GM23338 (cell line): Measurements from ENCODE around the gene DOCK1. TPM values are rescaled to one million over a fixed set of nuclear protein-coding genes. Genes with fewer than 3 reads are reported as not detected.

Experiments
- ATAC-seq: fragments of 200-7000 bp; cut with Tn5 transposase; 3 replicates; pipeline ENCODE4 v1.9.1; 2020
- DNase-seq: peaks from one replicate; pipeline ENCODE4 v3.0.0-alpha.2; 2015; ENCODE audit warnings: low spot score
- H2AFZ ChIP-seq: fragments of 200-600 bp; sonication (generic); 2 replicates; pipeline ENCODE4 v1.8.0; 2016; ENCODE audit warnings: antibody characterized with exemption, mild to moderate bottlenecking, moderate library complexity
- H3F3A ChIP-seq: fragments of 200-600 bp; sonication (generic); replicated peaks from 2 replicates; pipeline ENCODE4 v1.8.0; 2017; ENCODE audit warnings: antibody characterized with exemption, mixed run types, low read depth
- H3K27ac ChIP-seq: fragments of 200-600 bp; sonication (generic); 2 replicates; pipeline ENCODE4 v1.6.1; 2016; ENCODE audit warnings: low read depth
- H3K27me3 ChIP-seq: fragments of 200-600 bp; sonication (generic); 2 replicates; pipeline ENCODE4 v1.8.0; 2016; ENCODE audit warnings: mild to moderate bottlenecking, mixed run types, moderate library complexity; ENCODE audit not compliant: insufficient read depth
- H3K36me3 ChIP-seq: fragments of 200-600 bp; sonication (generic); 2 replicates; pipeline ENCODE4 v1.8.0; 2016; ENCODE audit warnings: mild to moderate bottlenecking; ENCODE audit not compliant: insufficient read depth
- H3K4me1 ChIP-seq: fragments of 200-600 bp; sonication (generic); 2 replicates; pipeline ENCODE4 v1.8.0; 2016; ENCODE audit warnings: mild to moderate bottlenecking, moderate library complexity; ENCODE audit not compliant: insufficient read depth
- H3K4me2 ChIP-seq: fragments of 200-600 bp; sonication (generic); 2 replicates; pipeline ENCODE4 v1.7.1; 2017; ENCODE audit warnings: mixed run types
- H3K4me3 ChIP-seq: fragments of 200-600 bp; sonication (generic); 2 replicates; pipeline ENCODE4 v1.6.1; 2016; ENCODE audit warnings: mixed run types
- H3K79me2 ChIP-seq: fragments of 200-600 bp; sonication (generic); replicated peaks from 2 replicates; pipeline ENCODE4 v1.8.0; 2017; ENCODE audit warnings: mild to moderate bottlenecking; ENCODE audit not compliant: insufficient read depth
- H3K9me2 ChIP-seq: fragments of 200-600 bp; sonication (generic); 2 replicates; pipeline ENCODE4 v1.8.0; 2017; ENCODE audit not compliant: insufficient read depth
- H4K20me1 ChIP-seq: fragments of 200-600 bp; sonication (generic); replicated peaks from 2 replicates; pipeline ENCODE4 v1.8.0; 2017; ENCODE audit warnings: mild to moderate bottlenecking; ENCODE audit not compliant: insufficient read depth
- H3K27ac Mint-ChIP-seq: 2 replicates; pipeline ENCODE4 v1.8.0; 2020; ENCODE audit warnings: inconsistent platforms, mild to moderate bottlenecking, moderate library complexity, mixed read lengths
- H3K27me3 Mint-ChIP-seq: 3 replicates; pipeline ENCODE4 v1.8.0; 2022; ENCODE audit warnings: low read depth, mild to moderate bottlenecking, moderate library complexity, mixed read lengths, inconsistent platforms; ENCODE audit not compliant: insufficient read depth, poor library complexity
- H3K36me3 Mint-ChIP-seq: 3 replicates; pipeline ENCODE4 v1.8.0; 2021; ENCODE audit warnings: low read depth, mild to moderate bottlenecking, inconsistent platforms, moderate library complexity, mixed read lengths
- H3K4me1 Mint-ChIP-seq: 3 replicates; pipeline ENCODE4 v1.8.0; 2020; ENCODE audit warnings: mild to moderate bottlenecking, inconsistent platforms, mixed read lengths
- H3K4me3 Mint-ChIP-seq: 3 replicates; pipeline ENCODE4 v1.8.0; 2021; ENCODE audit warnings: moderate library complexity, mild to moderate bottlenecking, inconsistent platforms, mixed read lengths
- H3K9me3 Mint-ChIP-seq: 3 replicates; pipeline ENCODE4 v1.8.0; 2020; ENCODE audit warnings: moderate library complexity, mild to moderate bottlenecking, inconsistent platforms, mixed read lengths
- CREB1 ChIP-seq: fragments of 250-450 bp; sonication (Bioruptor Pico); IDR thresholded peaks from 2 replicates; pipeline ENCODE4 v1.5.0; 2020; ENCODE audit warnings: low read depth, mild to moderate bottlenecking, moderate library complexity
- CTCF ChIP-seq, 2 experiments: fragments of 200-600 bp in 1 of 2; sonication (generic) in 1 of 2; conservative IDR thresholded peaks; 2 replicates each; pipeline versions ENCODE4 v1.5.1 to v1.6.1; 2016 to 2017; ENCODE audit warnings: antibody characterized with exemption in 2 of 2, low read depth in 2 of 2, mild to moderate bottlenecking in 2 of 2, moderate library complexity in 1 of 2
- EZH2 ChIP-seq: fragments of 200-600 bp; sonication (generic); IDR thresholded peaks from one replicate; pipeline ENCODE4 v1.8.0; 2017; ENCODE audit warnings: antibody characterized with exemption, mild to moderate bottlenecking, low read depth; ENCODE audit not compliant: unreplicated experiment
- EZH2phosphoT487 ChIP-seq: fragments of 200-600 bp; sonication (generic); IDR thresholded peaks from one replicate; pipeline ENCODE4 v1.8.1; 2018; ENCODE audit warnings: antibody characterized with exemption; ENCODE audit not compliant: unreplicated experiment
- JUNB ChIP-seq: IDR thresholded peaks from one replicate; pipeline ENCODE4 v1.6.1; 2016; ENCODE audit warnings: antibody characterized with exemption; ENCODE audit not compliant: unreplicated experiment
- NANOG ChIP-seq: IDR thresholded peaks from 2 replicates; pipeline ENCODE4 v1.6.1; 2016; ENCODE audit warnings: antibody characterized with exemption, borderline replicate concordance
- POLR2AphosphoS5 ChIP-seq: IDR thresholded peaks from 2 replicates; pipeline ENCODE4 v1.6.1; 2016; ENCODE audit warnings: antibody characterized with exemption, low read depth
- STAT1 ChIP-seq: IDR thresholded peaks from one replicate; pipeline ENCODE4 v1.6.1; 2016; ENCODE audit warnings: antibody characterized with exemption; ENCODE audit not compliant: unreplicated experiment
- ZNF114 ChIP-seq: fragments of 250-450 bp; sonication (Bioruptor Pico); IDR thresholded peaks from 2 replicates; pipeline ENCODE4 v1.5.0; 2020; ENCODE audit warnings: mild to moderate bottlenecking, moderate library complexity
- ZNF331 ChIP-seq: fragments of 250-450 bp; sonication (Bioruptor Pico); IDR thresholded peaks from 2 replicates; pipeline ENCODE4 v1.5.0; 2020; ENCODE audit warnings: low read depth, mild to moderate bottlenecking, moderate library complexity
- polyA plus RNA-seq: library from polyadenylated mRNA; unstranded; fragments of >200 nt; fragmentation: Nextera tagmentation; extraction: Ambion mirVana; gene quantifications from 2 replicates; pipeline ENCODE4 v1.2.1, GENCODE V29; 2016
- total RNA-seq: library from RNA; depleted of rRNA; stranded (reverse); fragments of >200 nt; shearing (Covaris generic); gene quantifications from 2 replicates; pipeline ENCODE4 v1.2.3, GENCODE V29; 2014
- TF ChIP-seq, protein P1 (sequence below): fragments of 250-450 bp; sonication (Bioruptor Pico); IDR thresholded peaks from 2 replicates; pipeline ENCODE4 v1.5.0; 2020; ENCODE audit warnings: mild to moderate bottlenecking, moderate library complexity
- TF ChIP-seq, protein P2 (sequence below): IDR thresholded peaks from one replicate; pipeline ENCODE4 v1.6.1; 2018; ENCODE audit warnings: antibody characterized with exemption; ENCODE audit not compliant: unreplicated experiment

The DOCK1 gene
- total and polyA plus RNA-seq, 2 experiments from 2014 or later, result 13.2 to 55.3 TPM

DNA sequence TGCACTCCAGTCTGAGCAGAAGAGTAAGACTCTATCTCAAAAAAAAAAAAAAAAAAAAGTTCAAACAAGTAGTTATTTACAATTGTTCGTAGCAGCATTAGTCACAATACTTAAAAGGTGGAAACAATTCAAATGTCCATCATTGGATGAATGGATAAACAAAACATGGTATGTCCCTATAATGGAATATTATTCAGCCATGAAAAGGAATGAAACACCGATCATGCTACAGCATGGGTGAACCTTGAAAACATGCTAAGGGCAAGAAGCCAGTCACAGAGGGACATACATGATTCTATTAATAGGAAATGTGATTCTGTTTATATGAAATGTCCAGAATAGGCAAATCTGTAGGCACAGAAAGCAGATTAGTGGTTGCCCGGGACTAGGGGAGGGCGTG lies 15.9 kb downstream of the DOCK1 start (continued):
- TF ChIP-seq, protein P1, sequence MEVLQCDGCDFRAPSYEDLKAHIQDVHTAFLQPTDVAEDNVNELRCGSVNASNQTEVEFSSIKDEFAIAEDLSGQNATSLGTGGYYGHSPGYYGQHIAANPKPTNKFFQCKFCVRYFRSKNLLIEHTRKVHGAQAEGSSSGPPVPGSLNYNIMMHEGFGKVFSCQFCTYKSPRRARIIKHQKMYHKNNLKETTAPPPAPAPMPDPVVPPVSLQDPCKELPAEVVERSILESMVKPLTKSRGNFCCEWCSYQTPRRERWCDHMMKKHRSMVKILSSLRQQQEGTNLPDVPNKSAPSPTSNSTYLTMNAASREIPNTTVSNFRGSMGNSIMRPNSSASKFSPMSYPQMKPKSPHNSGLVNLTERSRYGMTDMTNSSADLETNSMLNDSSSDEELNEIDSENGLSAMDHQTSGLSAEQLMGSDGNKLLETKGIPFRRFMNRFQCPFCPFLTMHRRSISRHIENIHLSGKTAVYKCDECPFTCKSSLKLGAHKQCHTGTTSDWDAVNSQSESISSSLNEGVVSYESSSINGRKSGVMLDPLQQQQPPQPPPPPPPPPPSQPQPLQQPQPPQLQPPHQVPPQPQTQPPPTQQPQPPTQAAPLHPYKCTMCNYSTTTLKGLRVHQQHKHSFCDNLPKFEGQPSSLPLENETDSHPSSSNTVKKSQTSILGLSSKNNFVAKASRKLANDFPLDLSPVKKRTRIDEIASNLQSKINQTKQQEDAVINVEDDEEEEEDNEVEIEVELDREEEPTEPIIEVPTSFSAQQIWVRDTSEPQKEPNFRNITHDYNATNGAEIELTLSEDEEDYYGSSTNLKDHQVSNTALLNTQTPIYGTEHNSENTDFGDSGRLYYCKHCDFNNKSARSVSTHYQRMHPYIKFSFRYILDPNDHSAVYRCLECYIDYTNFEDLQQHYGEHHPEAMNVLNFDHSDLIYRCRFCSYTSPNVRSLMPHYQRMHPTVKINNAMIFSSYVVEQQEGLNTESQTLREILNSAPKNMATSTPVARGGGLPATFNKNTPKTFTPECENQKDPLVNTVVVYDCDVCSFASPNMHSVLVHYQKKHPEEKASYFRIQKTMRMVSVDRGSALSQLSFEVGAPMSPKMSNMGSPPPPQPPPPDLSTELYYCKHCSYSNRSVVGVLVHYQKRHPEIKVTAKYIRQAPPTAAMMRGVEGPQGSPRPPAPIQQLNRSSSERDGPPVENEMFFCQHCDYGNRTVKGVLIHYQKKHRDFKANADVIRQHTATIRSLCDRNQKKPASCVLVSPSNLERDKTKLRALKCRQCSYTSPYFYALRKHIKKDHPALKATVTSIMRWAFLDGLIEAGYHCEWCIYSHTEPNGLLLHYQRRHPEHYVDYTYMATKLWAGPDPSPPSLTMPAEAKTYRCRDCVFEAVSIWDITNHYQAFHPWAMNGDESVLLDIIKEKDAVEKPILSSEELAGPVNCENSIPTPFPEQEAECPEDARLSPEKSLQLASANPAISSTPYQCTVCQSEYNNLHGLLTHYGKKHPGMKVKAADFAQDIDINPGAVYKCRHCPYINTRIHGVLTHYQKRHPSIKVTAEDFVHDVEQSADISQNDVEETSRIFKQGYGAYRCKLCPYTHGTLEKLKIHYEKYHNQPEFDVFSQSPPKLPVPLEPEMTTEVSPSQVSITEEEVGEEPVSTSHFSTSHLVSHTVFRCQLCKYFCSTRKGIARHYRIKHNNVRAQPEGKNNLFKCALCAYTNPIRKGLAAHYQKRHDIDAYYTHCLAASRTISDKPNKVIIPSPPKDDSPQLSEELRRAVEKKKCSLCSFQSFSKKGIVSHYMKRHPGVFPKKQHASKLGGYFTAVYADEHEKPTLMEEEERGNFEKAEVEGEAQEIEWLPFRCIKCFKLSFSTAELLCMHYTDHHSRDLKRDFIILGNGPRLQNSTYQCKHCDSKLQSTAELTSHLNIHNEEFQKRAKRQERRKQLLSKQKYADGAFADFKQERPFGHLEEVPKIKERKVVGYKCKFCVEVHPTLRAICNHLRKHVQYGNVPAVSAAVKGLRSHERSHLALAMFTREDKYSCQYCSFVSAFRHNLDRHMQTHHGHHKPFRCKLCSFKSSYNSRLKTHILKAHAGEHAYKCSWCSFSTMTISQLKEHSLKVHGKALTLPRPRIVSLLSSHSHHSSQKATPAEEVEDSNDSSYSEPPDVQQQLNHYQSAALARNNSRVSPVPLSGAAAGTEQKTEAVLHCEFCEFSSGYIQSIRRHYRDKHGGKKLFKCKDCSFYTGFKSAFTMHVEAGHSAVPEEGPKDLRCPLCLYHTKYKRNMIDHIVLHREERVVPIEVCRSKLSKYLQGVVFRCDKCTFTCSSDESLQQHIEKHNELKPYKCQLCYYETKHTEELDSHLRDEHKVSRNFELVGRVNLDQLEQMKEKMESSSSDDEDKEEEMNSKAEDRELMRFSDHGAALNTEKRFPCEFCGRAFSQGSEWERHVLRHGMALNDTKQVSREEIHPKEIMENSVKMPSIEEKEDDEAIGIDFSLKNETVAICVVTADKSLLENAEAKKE, result no peak

- Mint-ChIP-seq H3K9me3 (peaks cover 3% of the 10 kb centered on the region; the same call in 2 of the 3 replicates), H3K27me3 (no peaks in the 10 kb centered on the region), H3K36me3 (peaks cover 35% of the 10 kb centered on the region), H3K4me1 (no peaks in the 10 kb centered on the region; the same call in 2 of the 3 replicates), H3K4me3 (no peak overlapping the region), H3K27ac (no peak overlapping the region)
- Histone ChIP-seq H3K36me3 (no peaks in the 10 kb centered on the region; the same call in 1 of the 2 replicates), H3F3A (no peaks in the 10 kb centered on the region), H3K4me3 (no peak overlapping the region), H3K4me1 (no peaks in the 10 kb centered on the region; the same call in 1 of the 2 replicates), H3K4me2 (no peak overlapping the region), H4K20me1 (peaks cover 4% of the 10 kb centered on the region; the same call in 1 of the 2 replicates), H3K27ac (no peak overlapping the region), H2AFZ (no peak overlapping the region), H3K79me2 (peaks cover 95% of the 10 kb centered on the region), H3K27me3 (no peaks in the 10 kb centered on the region), H3K9me2 (no peaks in the 10 kb centered on the region)
- ATAC-seq (no peak), DNase-seq (no peak)
- TF ChIP-seq ZNF331 (CRISPR knock-in tag) (no peak), JUNB (no peak), STAT1 (no peak), CTCF (conservative IDR thresholded peaks at IDR 0.05; ENCODE audit: low read depth in 2 of 2) (no peak), EZH2phosphoT487 (no peak), CREB1 (no peak), POLR2AphosphoS5 (no peak), EZH2 (no peak), NANOG (no peak), ZNF114 (CRISPR knock-in tag) (no peak)
- TF ChIP-seq, protein P2, sequence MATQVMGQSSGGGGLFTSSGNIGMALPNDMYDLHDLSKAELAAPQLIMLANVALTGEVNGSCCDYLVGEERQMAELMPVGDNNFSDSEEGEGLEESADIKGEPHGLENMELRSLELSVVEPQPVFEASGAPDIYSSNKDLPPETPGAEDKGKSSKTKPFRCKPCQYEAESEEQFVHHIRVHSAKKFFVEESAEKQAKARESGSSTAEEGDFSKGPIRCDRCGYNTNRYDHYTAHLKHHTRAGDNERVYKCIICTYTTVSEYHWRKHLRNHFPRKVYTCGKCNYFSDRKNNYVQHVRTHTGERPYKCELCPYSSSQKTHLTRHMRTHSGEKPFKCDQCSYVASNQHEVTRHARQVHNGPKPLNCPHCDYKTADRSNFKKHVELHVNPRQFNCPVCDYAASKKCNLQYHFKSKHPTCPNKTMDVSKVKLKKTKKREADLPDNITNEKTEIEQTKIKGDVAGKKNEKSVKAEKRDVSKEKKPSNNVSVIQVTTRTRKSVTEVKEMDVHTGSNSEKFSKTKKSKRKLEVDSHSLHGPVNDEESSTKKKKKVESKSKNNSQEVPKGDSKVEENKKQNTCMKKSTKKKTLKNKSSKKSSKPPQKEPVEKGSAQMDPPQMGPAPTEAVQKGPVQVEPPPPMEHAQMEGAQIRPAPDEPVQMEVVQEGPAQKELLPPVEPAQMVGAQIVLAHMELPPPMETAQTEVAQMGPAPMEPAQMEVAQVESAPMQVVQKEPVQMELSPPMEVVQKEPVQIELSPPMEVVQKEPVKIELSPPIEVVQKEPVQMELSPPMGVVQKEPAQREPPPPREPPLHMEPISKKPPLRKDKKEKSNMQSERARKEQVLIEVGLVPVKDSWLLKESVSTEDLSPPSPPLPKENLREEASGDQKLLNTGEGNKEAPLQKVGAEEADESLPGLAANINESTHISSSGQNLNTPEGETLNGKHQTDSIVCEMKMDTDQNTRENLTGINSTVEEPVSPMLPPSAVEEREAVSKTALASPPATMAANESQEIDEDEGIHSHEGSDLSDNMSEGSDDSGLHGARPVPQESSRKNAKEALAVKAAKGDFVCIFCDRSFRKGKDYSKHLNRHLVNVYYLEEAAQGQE, result no peak
Measured at GRCh38 chr10:126921974-126922525, 16.8 kb downstream of the DOCK1 start.
